HG03045 (cell line): ENCODE data around the gene SDCCAG8.
A peak's percentile ranks its signal among the peaks of the same experiment; 100 is the strongest.

Source experiments
- ATAC-seq: cut with Tn5 transposase; IDR thresholded peaks from one replicate; pipeline ENCODE4 v1.9.1; 2021; ENCODE audit warnings: mild to moderate bottlenecking, moderate library complexity; ENCODE audit not compliant: unreplicated experiment

The SDCCAG8 gene

GRCh38 chr1:243497939-243498681 is 242.3 kb downstream of the SDCCAG8 start:
- ATAC-seq, result no peak

DNA sequence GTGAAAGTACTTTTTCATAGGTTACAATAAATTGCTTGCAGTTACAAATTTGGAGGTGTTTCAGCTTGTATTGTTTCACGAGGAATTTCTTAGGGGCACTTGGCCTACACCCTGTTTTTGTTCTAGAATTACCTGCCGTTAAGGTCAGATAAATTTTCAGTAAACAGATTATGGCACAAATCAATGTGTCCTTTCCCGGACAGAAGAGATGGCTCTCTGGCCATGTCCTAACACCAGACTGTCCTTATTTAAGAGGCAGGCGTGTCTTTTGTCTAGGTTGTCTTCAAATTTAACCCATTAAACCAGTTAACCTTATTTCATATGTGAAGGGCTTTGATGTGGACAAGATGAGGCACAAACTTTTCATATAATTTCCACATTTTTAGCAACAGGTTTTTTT is 243.4 kb downstream of the SDCCAG8 start:
- no peak for ATAC-seq

DNA sequence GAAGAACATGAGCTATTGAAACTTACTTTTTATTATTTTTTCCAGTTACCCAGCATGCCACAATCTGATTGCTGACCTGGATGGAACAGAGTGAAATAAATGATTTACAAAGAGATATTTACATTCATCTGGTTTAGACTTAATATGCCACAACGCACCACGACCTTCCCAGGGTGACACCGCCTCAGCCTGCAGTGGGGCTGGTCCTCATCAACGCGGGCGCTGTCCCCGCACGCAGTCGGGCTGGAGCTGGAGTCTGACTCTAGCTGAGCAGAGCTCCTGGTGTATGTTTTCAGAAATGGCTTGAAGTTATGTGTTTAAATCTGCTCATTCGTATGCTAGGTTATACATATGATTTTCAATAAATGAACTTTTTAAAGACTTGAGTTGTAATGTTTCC is 243.9 kb downstream of the SDCCAG8 start:
- no peak for ATAC-seq

DNA sequence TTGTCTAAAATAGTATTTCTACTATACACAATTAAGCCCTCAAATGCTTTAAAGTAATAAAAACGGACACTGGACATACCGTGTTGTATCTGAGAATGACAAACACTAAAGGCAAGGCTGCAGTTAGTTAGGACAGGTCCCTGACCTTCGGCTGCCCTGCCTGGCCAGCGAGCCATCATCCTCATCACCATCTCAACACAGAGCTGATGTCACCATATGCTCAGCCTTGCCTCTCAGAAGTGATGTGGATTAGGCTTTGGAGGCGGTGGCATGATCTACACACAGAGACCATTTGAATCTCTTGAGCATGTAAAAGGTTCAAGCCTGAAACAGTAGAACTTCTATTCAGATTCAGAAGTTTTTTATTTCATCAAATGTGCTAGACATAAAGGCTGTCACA is 244.7 kb downstream of the SDCCAG8 start:
- ATAC-seq, result no peak

DNA sequence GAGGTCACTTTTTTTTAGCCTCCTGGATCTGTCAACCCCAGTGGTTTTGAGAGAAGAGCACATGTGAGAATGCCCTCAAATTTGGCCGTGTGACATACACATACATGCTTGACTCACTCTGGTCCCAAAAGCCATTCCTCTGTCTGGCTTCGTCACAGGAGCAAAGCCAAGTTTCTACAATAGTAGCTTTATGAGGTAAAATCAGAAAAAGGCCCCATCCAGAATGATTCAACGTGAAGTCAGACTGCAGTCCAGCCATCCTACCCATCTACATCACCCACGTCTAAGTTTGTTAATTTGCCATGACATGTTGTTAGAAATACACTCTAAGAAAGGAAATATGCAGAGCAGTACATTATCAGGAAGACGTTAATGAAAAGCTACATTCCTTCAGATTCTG is 245.2 kb downstream of the SDCCAG8 start:
- no peak for ATAC-seq

DNA sequence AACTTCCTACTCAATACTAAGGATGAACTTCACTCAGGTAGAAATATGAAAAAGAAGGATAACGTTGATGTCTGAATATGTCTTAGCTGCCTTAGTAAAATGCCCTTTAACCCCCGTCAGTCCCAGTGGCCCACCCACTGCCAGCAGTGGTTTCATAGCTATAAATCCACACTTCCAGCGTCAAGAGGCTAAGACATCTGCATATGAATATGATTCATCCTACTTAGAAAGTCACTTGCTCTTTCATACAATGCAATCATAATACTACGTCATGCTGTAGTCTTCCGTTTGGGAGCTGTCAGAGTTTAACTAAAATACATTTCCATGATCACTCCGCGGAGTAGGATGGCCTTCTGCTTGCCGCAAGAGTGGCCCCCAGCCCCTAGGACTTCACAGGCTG is 247.3 kb downstream of the SDCCAG8 start:
- no peak for ATAC-seq

DNA sequence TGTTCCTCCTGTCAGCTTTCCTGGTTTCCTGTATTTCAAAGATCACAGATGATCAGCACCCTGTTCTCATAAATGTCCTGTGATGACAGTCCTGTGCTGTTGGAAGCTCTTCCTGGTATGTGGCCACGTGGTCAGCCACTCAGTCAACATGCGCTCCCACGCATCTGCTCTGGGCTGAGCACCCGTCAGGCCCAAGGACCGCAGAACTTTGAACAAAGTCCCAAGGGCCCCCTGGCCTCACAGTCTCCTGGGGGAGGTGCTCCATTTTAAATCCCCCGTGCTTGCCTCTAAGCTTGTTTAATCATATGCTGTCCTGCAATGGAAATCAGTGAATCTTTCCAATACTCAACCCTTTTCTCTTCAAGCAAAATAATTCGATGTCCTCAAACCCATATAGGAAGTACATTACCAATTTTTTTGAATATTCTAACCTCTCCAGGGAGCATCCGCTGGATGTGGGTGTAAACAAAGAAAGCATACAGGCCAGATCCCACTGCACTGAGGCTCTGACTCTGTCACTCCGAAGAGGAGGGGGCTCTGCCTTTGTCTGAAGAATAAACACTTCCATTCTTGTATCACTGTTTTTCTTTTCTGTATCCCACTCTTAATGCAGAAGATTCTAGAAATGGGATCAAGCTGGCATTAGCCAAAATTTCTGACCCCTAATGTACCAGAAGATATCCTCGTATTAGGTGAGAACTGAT is 250.3 kb downstream of the SDCCAG8 start:
- ATAC-seq, result peak; percentile 71

DNA sequence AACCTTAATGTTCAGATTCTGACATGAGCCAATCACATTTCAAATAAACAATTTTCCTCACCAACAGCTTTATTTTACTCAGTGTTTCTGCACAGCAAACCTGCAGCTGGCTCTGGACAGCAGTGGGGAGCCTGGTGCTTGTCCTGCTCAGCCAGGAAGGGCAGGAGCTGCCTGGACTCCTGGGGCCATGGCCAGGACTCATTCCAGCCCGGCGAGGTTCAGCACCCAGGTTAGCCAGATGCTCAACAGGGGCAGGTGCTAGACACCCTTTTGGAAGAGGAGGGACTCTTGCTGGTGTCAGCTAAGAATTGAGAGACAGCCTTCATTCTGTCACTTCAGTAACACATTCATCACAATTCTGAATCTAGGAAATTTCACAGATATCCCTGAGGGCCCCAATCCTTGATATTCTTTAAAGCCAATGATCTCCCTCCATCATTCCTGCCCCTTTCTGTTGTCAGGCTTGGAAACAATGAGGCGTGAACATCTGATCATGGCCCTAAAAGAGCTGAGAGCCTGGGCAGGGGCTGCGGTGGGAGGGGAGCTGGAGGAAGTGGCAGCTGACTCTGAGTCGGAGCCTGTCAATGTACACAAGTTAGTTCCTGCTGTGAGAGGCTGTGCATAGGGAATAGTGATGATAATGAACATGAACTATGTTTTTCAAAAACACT is 251.3 kb downstream of the SDCCAG8 start:
- ATAC-seq, result no peak

- ATAC-seq, result no peak
Measured at GRCh38 chr1:243507672-243508302, 251.9 kb downstream of the SDCCAG8 start.

- peak; percentile 40 for ATAC-seq
Measured at GRCh38 chr1:243508303-243508713, 252.5 kb downstream of the SDCCAG8 start.

- no peak for ATAC-seq
Measured at GRCh38 chr1:243508943-243509342, 253.1 kb downstream of the SDCCAG8 start.

DNA sequence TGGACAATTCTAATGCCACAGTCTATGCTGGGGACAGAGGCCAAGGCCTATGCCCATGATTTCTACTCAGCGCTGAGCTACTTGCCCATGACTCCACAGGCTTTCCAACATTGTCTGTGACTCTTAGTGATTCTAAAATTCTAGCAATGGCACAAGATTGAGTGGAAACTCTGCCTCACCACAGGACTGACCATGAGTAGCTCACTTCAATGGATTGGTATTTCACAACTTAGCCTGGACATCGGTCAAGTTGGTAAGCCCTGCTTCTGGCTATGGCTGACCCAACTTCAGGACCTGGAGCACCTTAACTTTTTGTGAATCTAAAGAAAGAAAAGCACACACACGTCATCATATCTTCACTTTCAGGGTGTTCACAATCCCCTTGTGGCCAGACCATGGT is 255.1 kb downstream of the SDCCAG8 start:
- no peak for ATAC-seq

GRCh38 chr1:243513726-243514491 is 258.1 kb downstream of the SDCCAG8 start:
- ATAC-seq, result no peak

GRCh38 chr1:243514927-243515326 is 259.1 kb downstream of the SDCCAG8 start:
- ATAC-seq, result no peak

DNA sequence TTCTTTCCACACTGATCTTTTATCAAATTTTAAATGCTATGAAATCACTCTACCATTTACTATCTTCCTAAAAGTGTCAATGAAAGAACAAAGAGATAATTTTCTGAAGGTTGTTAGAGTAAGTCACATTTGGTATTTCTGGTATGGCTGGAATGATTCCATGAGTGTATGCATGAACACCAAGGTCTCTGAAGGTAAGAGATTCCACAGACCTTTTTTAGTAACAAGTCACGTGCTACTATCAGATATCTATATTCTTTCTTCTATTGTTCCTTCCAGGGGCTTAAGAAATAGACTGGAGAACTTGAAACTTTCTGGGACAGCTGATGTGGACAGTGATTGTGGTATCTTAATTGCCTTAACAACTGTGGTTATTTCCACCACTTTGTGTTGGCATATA is 265.0 kb downstream of the SDCCAG8 start:
- ATAC-seq, result no peak

DNA sequence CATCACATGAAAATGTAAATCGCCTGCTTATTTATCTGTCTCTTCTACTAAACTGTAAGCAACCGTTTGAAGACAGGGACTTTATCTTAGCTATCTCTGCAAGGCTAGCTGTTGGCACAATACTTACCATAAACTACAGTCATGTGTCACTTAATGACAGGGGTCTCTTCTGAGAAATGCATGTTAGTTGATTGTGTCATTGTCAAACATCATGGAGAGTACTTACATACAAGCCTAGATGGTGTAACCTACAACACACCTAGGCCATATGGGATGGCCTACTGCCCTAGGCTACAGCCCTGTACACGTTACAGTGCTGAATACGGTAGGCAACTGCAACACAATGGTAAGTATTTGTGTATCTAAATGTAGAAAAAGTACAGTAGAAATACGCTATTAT is 267.9 kb downstream of the SDCCAG8 start:
- ATAC-seq, result no peak

DNA sequence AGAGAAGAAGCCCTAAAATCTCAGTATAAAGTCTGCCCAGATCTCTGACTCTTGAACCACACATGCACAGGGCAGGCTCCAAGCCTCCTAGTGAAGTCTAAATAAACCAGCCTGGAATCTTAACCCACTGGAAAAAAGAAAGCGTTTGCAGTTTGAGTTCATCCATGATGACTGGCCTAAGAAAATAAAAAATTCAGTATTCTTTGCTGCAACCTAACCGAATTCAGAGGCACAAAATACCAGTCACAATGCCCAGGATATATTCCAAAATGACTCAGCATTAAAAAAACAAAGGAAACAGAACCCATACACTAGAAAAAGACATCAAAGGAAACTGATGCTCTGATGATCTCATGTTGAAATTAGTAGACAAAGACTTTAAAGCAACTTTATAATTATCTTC is 269.2 kb downstream of the SDCCAG8 start:
- no peak for ATAC-seq

DNA sequence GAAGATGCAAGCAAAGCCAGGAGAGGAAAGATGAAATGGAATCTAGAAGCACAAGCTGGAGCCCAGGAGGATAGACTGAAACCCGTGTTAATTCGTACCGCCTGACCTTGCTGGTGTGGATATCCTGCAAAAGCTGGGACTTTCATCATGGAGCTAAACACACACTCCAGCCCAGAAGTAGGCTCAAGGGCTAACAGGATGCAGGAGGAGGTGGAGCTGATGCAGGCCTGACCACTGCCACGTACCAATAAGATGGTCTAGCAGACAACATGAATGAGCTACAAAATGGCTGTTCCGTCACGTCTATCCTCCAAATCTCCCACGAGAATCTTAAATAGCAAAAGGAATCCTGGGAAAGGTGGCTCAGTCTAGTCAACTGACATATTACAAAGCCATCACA is 270.3 kb downstream of the SDCCAG8 start:
- ATAC-seq, result no peak

- ATAC-seq, result no peak
Measured at GRCh38 chr1:243528459-243529121, 272.7 kb downstream of the SDCCAG8 start.

DNA sequence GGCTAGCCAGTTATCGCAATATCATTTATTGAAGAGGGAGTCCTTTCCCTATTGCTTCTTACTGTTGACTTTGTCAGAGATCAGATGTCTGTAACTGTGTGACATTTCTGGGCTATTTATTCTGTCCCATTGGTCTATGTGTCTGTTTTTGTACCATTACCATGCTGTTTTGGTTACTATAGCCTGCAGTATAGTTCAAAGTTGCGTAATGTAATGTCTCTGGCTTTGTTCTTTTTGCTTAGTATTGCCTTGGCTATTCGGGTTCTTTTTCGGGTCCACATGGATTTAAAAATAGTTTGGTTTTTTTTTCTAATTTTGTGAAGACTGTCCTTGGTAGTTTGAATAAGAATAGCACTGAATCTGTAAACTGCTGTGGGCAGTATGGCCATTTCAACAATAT is 273.7 kb downstream of the SDCCAG8 start:
- no peak for ATAC-seq
